GM23338 (cell line): Measurements from ENCODE around the gene PPIAL4G.
"Not testable (repeated sequence)": the region's sequence is repeated elsewhere in the genome, so short reads cannot be mapped to it uniquely, and the experiment has no call there.

Source experiments
- CREB1 ChIP-seq: fragments of 250-450 bp; sonication (Bioruptor Pico); IDR thresholded peaks from 2 replicates; pipeline ENCODE4 v1.5.0; 2020; ENCODE audit warnings: low read depth, mild to moderate bottlenecking, moderate library complexity
- CTCF ChIP-seq, 2 experiments: fragments of 200-600 bp in 1 of 2; sonication (generic) in 1 of 2; conservative IDR thresholded peaks; 2 replicates each; pipeline versions ENCODE4 v1.5.1 to v1.6.1; 2016 to 2017; ENCODE audit warnings: antibody characterized with exemption in 2 of 2, low read depth in 2 of 2, mild to moderate bottlenecking in 2 of 2, moderate library complexity in 1 of 2
- EZH2 ChIP-seq: fragments of 200-600 bp; sonication (generic); IDR thresholded peaks from one replicate; pipeline ENCODE4 v1.8.0; 2017; ENCODE audit warnings: antibody characterized with exemption, mild to moderate bottlenecking, low read depth; ENCODE audit not compliant: unreplicated experiment
- EZH2phosphoT487 ChIP-seq: fragments of 200-600 bp; sonication (generic); IDR thresholded peaks from one replicate; pipeline ENCODE4 v1.8.1; 2018; ENCODE audit warnings: antibody characterized with exemption; ENCODE audit not compliant: unreplicated experiment
- JUNB ChIP-seq: IDR thresholded peaks from one replicate; pipeline ENCODE4 v1.6.1; 2016; ENCODE audit warnings: antibody characterized with exemption; ENCODE audit not compliant: unreplicated experiment
- POLR2AphosphoS5 ChIP-seq: IDR thresholded peaks from 2 replicates; pipeline ENCODE4 v1.6.1; 2016; ENCODE audit warnings: antibody characterized with exemption, low read depth
- ZNF331 ChIP-seq: fragments of 250-450 bp; sonication (Bioruptor Pico); IDR thresholded peaks from 2 replicates; pipeline ENCODE4 v1.5.0; 2020; ENCODE audit warnings: low read depth, mild to moderate bottlenecking, moderate library complexity
- TF ChIP-seq, protein P1 (sequence below): IDR thresholded peaks from one replicate; pipeline ENCODE4 v1.6.1; 2018; ENCODE audit warnings: antibody characterized with exemption; ENCODE audit not compliant: unreplicated experiment
- TF ChIP-seq, protein P2 (sequence below): fragments of 250-450 bp; sonication (Bioruptor Pico); IDR thresholded peaks from 2 replicates; pipeline ENCODE4 v1.5.0; 2020; ENCODE audit warnings: mild to moderate bottlenecking, moderate library complexity

DNA sequence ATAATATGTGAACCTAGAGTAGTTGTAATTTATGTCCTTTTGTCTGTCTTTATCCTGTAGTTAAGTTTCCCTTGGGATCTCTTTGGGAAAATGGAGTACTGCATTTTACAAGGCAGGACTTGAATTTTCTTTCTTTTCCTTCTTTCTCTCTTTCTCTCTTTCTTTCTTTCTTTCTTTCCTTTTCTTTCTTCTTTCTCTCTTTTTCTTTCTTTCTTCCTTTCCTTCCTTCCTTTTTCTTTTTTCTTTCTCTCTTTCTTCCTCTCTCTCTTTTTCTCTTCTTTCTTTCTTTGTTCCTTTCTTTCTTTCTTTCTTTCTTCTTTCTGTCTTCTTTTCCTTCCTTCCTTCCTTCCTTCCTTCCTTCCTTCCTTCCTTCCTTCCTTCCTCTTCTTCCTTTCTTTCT, 10.8 kb upstream of the PPIAL4G start:
- not testable (repeated sequence) for TF ChIP-seq CTCF (conservative IDR thresholded peaks at IDR 0.05; ENCODE audit: low read depth in 2 of 2); EZH2; POLR2AphosphoS5; JUNB; EZH2phosphoT487; ZNF331 (CRISPR knock-in tag); CREB1 (CRISPR knock-in tag)
- TF ChIP-seq, protein P1, sequence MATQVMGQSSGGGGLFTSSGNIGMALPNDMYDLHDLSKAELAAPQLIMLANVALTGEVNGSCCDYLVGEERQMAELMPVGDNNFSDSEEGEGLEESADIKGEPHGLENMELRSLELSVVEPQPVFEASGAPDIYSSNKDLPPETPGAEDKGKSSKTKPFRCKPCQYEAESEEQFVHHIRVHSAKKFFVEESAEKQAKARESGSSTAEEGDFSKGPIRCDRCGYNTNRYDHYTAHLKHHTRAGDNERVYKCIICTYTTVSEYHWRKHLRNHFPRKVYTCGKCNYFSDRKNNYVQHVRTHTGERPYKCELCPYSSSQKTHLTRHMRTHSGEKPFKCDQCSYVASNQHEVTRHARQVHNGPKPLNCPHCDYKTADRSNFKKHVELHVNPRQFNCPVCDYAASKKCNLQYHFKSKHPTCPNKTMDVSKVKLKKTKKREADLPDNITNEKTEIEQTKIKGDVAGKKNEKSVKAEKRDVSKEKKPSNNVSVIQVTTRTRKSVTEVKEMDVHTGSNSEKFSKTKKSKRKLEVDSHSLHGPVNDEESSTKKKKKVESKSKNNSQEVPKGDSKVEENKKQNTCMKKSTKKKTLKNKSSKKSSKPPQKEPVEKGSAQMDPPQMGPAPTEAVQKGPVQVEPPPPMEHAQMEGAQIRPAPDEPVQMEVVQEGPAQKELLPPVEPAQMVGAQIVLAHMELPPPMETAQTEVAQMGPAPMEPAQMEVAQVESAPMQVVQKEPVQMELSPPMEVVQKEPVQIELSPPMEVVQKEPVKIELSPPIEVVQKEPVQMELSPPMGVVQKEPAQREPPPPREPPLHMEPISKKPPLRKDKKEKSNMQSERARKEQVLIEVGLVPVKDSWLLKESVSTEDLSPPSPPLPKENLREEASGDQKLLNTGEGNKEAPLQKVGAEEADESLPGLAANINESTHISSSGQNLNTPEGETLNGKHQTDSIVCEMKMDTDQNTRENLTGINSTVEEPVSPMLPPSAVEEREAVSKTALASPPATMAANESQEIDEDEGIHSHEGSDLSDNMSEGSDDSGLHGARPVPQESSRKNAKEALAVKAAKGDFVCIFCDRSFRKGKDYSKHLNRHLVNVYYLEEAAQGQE = not testable (repeated sequence)
- TF ChIP-seq, protein P2, sequence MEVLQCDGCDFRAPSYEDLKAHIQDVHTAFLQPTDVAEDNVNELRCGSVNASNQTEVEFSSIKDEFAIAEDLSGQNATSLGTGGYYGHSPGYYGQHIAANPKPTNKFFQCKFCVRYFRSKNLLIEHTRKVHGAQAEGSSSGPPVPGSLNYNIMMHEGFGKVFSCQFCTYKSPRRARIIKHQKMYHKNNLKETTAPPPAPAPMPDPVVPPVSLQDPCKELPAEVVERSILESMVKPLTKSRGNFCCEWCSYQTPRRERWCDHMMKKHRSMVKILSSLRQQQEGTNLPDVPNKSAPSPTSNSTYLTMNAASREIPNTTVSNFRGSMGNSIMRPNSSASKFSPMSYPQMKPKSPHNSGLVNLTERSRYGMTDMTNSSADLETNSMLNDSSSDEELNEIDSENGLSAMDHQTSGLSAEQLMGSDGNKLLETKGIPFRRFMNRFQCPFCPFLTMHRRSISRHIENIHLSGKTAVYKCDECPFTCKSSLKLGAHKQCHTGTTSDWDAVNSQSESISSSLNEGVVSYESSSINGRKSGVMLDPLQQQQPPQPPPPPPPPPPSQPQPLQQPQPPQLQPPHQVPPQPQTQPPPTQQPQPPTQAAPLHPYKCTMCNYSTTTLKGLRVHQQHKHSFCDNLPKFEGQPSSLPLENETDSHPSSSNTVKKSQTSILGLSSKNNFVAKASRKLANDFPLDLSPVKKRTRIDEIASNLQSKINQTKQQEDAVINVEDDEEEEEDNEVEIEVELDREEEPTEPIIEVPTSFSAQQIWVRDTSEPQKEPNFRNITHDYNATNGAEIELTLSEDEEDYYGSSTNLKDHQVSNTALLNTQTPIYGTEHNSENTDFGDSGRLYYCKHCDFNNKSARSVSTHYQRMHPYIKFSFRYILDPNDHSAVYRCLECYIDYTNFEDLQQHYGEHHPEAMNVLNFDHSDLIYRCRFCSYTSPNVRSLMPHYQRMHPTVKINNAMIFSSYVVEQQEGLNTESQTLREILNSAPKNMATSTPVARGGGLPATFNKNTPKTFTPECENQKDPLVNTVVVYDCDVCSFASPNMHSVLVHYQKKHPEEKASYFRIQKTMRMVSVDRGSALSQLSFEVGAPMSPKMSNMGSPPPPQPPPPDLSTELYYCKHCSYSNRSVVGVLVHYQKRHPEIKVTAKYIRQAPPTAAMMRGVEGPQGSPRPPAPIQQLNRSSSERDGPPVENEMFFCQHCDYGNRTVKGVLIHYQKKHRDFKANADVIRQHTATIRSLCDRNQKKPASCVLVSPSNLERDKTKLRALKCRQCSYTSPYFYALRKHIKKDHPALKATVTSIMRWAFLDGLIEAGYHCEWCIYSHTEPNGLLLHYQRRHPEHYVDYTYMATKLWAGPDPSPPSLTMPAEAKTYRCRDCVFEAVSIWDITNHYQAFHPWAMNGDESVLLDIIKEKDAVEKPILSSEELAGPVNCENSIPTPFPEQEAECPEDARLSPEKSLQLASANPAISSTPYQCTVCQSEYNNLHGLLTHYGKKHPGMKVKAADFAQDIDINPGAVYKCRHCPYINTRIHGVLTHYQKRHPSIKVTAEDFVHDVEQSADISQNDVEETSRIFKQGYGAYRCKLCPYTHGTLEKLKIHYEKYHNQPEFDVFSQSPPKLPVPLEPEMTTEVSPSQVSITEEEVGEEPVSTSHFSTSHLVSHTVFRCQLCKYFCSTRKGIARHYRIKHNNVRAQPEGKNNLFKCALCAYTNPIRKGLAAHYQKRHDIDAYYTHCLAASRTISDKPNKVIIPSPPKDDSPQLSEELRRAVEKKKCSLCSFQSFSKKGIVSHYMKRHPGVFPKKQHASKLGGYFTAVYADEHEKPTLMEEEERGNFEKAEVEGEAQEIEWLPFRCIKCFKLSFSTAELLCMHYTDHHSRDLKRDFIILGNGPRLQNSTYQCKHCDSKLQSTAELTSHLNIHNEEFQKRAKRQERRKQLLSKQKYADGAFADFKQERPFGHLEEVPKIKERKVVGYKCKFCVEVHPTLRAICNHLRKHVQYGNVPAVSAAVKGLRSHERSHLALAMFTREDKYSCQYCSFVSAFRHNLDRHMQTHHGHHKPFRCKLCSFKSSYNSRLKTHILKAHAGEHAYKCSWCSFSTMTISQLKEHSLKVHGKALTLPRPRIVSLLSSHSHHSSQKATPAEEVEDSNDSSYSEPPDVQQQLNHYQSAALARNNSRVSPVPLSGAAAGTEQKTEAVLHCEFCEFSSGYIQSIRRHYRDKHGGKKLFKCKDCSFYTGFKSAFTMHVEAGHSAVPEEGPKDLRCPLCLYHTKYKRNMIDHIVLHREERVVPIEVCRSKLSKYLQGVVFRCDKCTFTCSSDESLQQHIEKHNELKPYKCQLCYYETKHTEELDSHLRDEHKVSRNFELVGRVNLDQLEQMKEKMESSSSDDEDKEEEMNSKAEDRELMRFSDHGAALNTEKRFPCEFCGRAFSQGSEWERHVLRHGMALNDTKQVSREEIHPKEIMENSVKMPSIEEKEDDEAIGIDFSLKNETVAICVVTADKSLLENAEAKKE (CRISPR knock-in tag) = not testable (repeated sequence)
